NT2/D1 (cell line): ENCODE measurements around the gene GPC6.

ENCODE experiments used
- DNase-seq: peaks from one replicate; pipeline ENCODE4 v3.0.0-alpha.2; 2011; ENCODE audit warnings: low read depth, low spot score
- H3K27me3 ChIP-seq: 2 replicates; pipeline ENCODE4 v1.6.0; 2011; ENCODE audit warnings: mild to moderate bottlenecking; ENCODE audit not compliant: insufficient read length, insufficient read depth
- H3K36me3 ChIP-seq: 2 replicates; pipeline ENCODE4 v1.6.1; 2011; ENCODE audit warnings: mild to moderate bottlenecking, low read length, mixed read lengths; ENCODE audit not compliant: insufficient read depth, insufficient read length
- H3K4me1 ChIP-seq: 2 replicates; pipeline ENCODE4 v1.5.1; 2011; ENCODE audit not compliant: insufficient read depth, insufficient read length
- H3K4me3 ChIP-seq: 2 replicates; pipeline ENCODE4 v1.5.1; 2011; ENCODE audit warnings: low read depth; ENCODE audit not compliant: insufficient read length
- H3K9ac ChIP-seq: 2 replicates; pipeline ENCODE4 v1.6.0; 2011; ENCODE audit warnings: low read depth; ENCODE audit not compliant: insufficient read length
- H3K9me3 ChIP-seq: 2 replicates; pipeline ENCODE4 v1.5.1; 2011; ENCODE audit warnings: mild to moderate bottlenecking, low read length; ENCODE audit not compliant: insufficient read depth
- SUZ12 ChIP-seq: IDR thresholded peaks from 2 replicates; pipeline ENCODE4 v1.6.1; 2011; ENCODE audit not compliant: insufficient read length, insufficient read depth; ENCODE audit errors: extremely low read depth
- YY1 ChIP-seq: IDR thresholded peaks from 2 replicates; pipeline ENCODE4 v1.6.1; 2011; ENCODE audit not compliant: insufficient read length, insufficient read depth
- ZNF274 ChIP-seq: IDR thresholded peaks from 2 replicates; pipeline ENCODE4 v1.6.1; 2011; ENCODE audit warnings: mild to moderate bottlenecking, low read depth, low read length

The GPC6 gene

DNA sequence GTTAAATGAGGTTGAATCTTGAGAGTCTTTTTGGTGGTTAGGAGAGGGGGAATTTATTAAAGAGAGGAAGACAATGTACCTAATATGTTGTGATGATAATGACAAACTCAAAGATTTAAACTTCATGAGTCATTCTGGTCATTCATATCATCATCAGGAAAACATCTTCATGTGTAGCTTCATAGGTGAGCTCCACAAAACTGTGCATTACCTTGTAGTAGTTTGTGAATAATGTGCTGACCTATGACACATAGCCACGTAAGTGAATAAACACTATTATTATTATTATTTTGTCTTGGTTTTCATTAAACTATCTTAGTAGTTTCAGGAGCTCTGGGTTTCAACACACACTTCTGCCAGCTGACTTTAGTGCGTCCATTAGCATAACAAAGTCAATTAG is 997 bp upstream of the GPC6 start:
- no peak for TF ChIP-seq YY1
- no peak for TF ChIP-seq ZNF274
- TF ChIP-seq SUZ12: no peak
- no peak for DNase-seq
- H3K4me3 ChIP-seq: no peak overlapping the region
- no peaks in the 10 kb centered on the region for H3K27me3 ChIP-seq
- no peaks in the 10 kb centered on the region for H3K4me1 ChIP-seq
- H3K9ac ChIP-seq: no peak overlapping the region
- no peaks in the 10 kb centered on the region for H3K9me3 ChIP-seq
- H3K36me3 ChIP-seq: no peaks in the 10 kb centered on the region

DNA sequence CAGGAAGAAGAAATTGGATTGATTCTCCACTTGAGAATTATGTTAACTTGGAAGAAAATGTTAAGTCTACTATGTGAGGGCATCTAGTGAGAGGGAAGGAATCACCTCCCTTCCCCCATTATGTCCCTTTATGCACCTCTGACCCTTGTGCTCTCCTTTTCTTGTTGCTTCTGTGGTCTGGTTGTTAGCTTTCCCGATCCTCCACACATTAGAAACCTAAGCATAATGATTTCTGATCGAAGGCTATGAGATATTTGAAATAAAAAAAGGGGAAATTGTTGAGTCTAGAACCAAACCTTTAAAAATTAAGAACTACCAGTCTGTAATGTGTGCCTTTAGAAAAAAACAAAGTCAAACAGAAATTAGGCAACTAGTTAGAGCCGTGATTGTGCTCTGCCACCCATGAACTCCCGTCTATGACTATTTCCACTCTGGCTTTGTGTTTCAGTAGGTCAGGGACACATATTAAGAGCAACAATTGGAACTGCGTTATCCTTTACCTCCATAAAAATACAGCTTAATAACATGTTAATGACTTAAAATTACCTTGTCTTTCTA is 463 bp upstream of the GPC6 start:
- Histone ChIP-seq H3K9ac (no peak overlapping the region), H3K27me3 (no peaks in the 10 kb centered on the region), H3K36me3 (no peaks in the 10 kb centered on the region), H3K4me3 (peak overlapping the region; percentile 26), H3K9me3 (no peaks in the 10 kb centered on the region), H3K4me1 (no peaks in the 10 kb centered on the region)
- TF ChIP-seq YY1 (no peak), SUZ12 (no peak), ZNF274 (no peak)
- no peak for DNase-seq

DNA sequence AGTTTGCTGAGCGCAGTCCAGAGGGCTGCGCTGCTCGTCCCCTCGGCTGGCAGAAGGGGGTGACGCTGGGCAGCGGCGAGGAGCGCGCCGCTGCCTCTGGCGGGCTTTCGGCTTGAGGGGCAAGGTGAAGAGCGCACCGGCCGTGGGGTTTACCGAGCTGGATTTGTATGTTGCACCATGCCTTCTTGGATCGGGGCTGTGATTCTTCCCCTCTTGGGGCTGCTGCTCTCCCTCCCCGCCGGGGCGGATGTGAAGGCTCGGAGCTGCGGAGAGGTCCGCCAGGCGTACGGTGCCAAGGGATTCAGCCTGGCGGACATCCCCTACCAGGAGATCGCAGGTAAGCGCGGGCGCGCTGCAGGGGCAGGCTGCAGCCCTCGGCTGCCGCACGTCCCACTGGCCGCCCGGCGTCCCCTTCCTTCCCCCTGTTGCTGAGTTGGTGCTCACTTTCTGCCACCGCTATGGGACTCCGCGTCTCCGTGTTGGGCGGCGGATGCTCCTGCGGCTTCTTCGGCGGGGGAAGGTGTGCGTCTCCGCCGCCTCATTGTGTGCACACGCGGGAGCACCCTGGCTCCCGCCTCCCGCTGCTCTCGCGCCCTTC is 772 bp downstream of the GPC6 start:
- Histone ChIP-seq H3K9ac (peak overlapping the region; percentile 86), H3K27me3 (no peaks in the 10 kb centered on the region), H3K36me3 (no peaks in the 10 kb centered on the region), H3K4me1 (no peaks in the 10 kb centered on the region), H3K9me3 (no peaks in the 10 kb centered on the region), H3K4me3 (peak overlapping the region; percentile 79)
- TF ChIP-seq YY1 (no peak), ZNF274 (no peak)
- no peak for DNase-seq

DNA sequence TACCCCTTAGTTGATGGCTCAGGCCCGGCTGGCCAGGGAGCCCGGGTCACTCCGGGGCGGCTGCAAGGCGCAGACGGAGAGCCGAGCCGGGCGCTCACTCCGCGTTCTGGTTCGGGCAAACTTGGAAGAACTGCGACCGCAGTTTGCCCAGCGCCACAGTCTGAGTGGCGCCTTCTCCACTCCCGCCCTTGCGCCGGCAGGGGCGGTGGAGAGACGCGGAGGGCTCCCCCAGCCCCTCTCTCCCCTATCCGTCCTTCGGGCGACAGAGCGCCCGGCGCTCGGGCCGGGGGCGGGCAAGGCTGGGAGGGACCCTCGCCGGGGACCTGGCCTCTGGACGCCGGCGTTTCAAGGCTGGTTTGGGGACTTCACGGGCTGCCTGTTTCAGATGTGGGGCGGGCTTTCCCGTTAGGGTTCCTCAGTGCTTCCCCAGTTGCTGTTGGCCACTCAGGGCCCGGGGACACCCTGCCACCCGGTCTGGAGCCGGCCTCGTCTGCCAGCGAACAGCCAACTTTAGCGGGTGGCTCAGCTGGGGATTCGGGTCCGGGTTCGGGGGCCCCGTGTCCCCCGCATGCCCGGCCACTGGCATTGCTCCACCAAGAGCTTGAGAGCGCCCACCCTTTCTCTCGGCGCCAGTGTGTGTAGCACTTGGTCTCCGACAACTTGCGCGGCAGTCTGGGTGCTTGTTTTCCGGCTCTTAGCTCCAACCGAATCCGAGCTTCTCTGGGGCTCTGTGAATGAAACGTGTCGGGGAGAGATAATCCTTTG is 1.5 kb downstream of the GPC6 start:
- no peak for TF ChIP-seq YY1
- TF ChIP-seq ZNF274: no peak
- TF ChIP-seq SUZ12: no peak
- Histone ChIP-seq H3K4me1 (no peaks in the 10 kb centered on the region), H3K9ac (peak overlapping the region; percentile 86), H3K9me3 (no peaks in the 10 kb centered on the region), H3K36me3 (no peaks in the 10 kb centered on the region), H3K27me3 (no peaks in the 10 kb centered on the region), H3K4me3 (peak overlapping the region; percentile 79)
- peak; percentile 77 for DNase-seq

DNA sequence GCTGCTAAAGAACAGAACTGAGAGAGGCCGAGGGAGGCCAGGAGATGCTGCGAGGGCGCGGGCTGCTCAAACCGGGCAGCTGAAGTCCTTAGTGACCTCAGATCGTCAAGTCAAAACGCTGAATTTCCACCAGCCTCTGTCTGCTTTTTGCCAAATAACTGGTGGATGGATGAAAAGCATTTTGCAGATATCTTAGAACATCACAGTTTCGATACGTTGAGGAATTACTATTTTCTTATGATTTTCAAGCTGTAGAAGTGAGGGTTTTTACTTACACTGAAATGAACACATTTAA is 2.0 kb downstream of the GPC6 start:
- peak overlapping the region; percentile 79 for H3K4me3 ChIP-seq

DNA sequence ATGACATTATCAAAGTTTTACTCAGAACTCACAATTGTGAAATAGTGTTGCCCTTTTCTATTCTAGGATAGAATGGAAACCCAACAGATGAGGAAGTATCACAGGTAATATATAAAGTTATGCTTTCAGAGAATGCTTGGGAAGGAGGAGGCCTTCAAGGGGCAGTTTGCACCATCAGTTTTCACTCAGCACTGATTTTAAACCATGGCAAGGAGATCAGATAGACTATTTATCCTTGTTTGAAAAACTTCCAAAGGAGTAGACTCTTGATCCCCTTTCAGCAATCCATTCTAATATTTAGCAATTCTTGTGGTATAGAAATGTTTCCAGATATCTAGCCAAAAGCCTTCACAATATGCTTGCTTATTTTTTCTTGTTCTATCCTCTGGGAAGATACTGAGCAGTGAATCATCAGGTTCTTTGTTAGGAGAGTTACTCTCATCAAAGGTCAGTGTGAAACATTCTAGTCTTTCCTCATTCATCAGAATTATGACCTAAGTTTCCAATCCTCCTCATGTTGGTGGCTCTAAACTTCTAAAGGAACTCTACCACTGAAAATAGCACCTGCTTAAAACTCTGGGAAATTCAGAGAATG is 3.8 kb downstream of the GPC6 start:
- H3K27me3 ChIP-seq: no peaks in the 10 kb centered on the region
- no peaks in the 10 kb centered on the region for H3K4me1 ChIP-seq
- H3K36me3 ChIP-seq: no peaks in the 10 kb centered on the region
- H3K4me3 ChIP-seq: no peak overlapping the region
- H3K9me3 ChIP-seq: peaks cover 9% of the 10 kb centered on the region; the same call in 1 of the 2 replicates
- DNase-seq: no peak
- H3K9ac ChIP-seq: no peak overlapping the region
- TF ChIP-seq SUZ12 (no peak), ZNF274 (no peak), YY1 (no peak)

More for the DNA sequence above, 2.0 kb downstream of the GPC6 start:
- peak overlapping the region; percentile 86 for H3K9ac ChIP-seq
- H3K27me3 ChIP-seq: no peaks in the 10 kb centered on the region
- peaks cover 4% of the 10 kb centered on the region; the same call in 1 of the 2 replicates for H3K9me3 ChIP-seq
- TF ChIP-seq SUZ12 (no peak), YY1 (no peak), ZNF274 (no peak)
- no peaks in the 10 kb centered on the region for H3K4me1 ChIP-seq
- no peak for DNase-seq
- H3K36me3 ChIP-seq: no peaks in the 10 kb centered on the region

DNA sequence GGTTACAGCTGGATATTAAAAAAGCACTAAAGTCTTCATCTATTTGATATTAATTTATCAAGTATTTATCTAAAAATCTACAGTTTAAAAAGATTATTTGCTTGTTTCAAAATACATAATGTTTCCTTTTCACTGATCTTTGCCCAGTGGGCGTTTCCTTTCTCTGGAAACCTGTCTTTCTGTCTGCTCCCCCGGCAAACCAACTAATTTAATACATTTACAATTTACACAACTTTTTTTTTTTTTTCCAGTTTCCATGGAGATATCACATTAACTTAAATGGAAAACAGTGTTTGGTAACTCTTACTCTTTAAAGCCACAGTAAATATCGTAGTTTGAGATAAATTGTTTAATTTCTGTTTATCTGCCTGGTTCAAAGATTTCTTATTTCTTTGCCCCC is 5.3 kb downstream of the GPC6 start:
- Histone ChIP-seq H3K36me3 (no peaks in the 10 kb centered on the region), H3K4me1 (no peaks in the 10 kb centered on the region), H3K4me3 (no peak overlapping the region), H3K27me3 (no peaks in the 10 kb centered on the region), H3K9me3 (peaks cover 9% of the 10 kb centered on the region; the same call in 1 of the 2 replicates), H3K9ac (no peak overlapping the region)
- DNase-seq: no peak
- no peak for TF ChIP-seq ZNF274
